Ovary (tissue), 9 donors: ENCODE results near the gene ST3GAL3. TPM values are rescaled to one million over a fixed set of nuclear protein-coding genes. Genes with fewer than 3 reads are reported as not detected.

ENCODE experiments used
- DNase-seq, 5 donors: peaks; one replicate each; pipeline ENCODE4 v3.0.0-alpha.2; 2019 to 2020
- H3K27ac ChIP-seq, 2 donors: fragments of 200-600 bp; one replicate each; pipeline versions ENCODE4 v1.5.1 to v1.8.0; 2019 to 2022
- H3K27me3 ChIP-seq: fragments of 200-600 bp; one replicate; pipeline ENCODE4 v1.8.0; 2022
- H3K36me3 ChIP-seq: fragments of 200-600 bp; sonication (generic); one replicate; pipeline ENCODE4 v1.5.1; 2019
- H3K4me1 ChIP-seq: one replicate; pipeline ENCODE4 v1.8.1; 2013; ENCODE audit warnings: mild to moderate bottlenecking, moderate library complexity; ENCODE audit not compliant: insufficient read depth
- H3K4me3 ChIP-seq: fragments of 200-600 bp; sonication (generic); one replicate; pipeline ENCODE4 v1.5.1; 2017
- H3K9me3 ChIP-seq, 2 donors: fragments of 200-600 bp in 1 of 2; sonication (generic) in 1 of 2; one replicate each; pipeline versions ENCODE4 v1.5.1 to v1.8.1; 2013 to 2019; ENCODE audit warnings: mild to moderate bottlenecking in 1 of 2, moderate library complexity in 1 of 2
- CTCF ChIP-seq, 3 donors: fragments of 450-650 bp in 2 of 3; fragments of 200-600 bp in 1 of 3; IDR thresholded peaks; one replicate each; pipeline versions ENCODE4 v1.5.1 to v1.8.0; 2016 to 2022; ENCODE audit warnings: antibody characterized with exemption in 3 of 3, mild to moderate bottlenecking in 1 of 3
- EP300 ChIP-seq: sonication (generic); formaldehyde crosslinking; IDR thresholded peaks from one replicate; pipeline ENCODE4 v1.6.1; 2017; ENCODE audit warnings: antibody characterized with exemption
- POLR2A ChIP-seq: fragments of 450-650 bp; IDR thresholded peaks from one replicate; pipeline ENCODE4 v1.6.1; 2017; ENCODE audit warnings: antibody characterized with exemption, mild to moderate bottlenecking, moderate library complexity
- WGBS, 3 donors: extraction: QIAGEN DNeasy Blood & Tissue Kit in 1 of 3; methylation state at CpG; one replicate each; pipeline versions ENCODE4 v1.1.5 to v1.1.7; 2013 to 2017; 5-methylcytosine and 5-hydroxymethylcytosine counted together
- intact Hi-C, 4 donors: fragments of 100-400 bp; cut with DNase I; formaldehyde crosslinking; loops; one replicate each; pipeline versions ENCODE4 v1.11.0 to v1.15.1; 2022 to 2023
- polyA plus RNA-seq, 2 donors: library from polyadenylated mRNA; stranded (reverse); fragments of 200-250 nt in 1 of 2; fragments of 350-450 nt in 1 of 2; fragmentation: Illumina TruSeq in 1 of 2; extraction: RNeasy Lipid Tissue Mini Kit (QIAGEN cat#74804) in 1 of 2; gene quantifications; one replicate each; pipeline ENCODE4 v1.2.3, GENCODE V29; 2013 to 2014
- total RNA-seq, 7 donors: library from RNA; depleted of rRNA in 2 of 7; stranded (reverse); fragments of >200 nt in 2 of 7; fragmentation: NEBNext Ultra II Directional in 3 of 7; extraction: Animal tissue kit (Norgen Biotek cat#: 25700) in 3 of 7; gene quantifications; one replicate each; pipeline versions ENCODE4 v1.1.0 to v1.2.4, GENCODE V29; 2016 to 2023
- donor health status: DM: no; HTN: no; CAD: no; lungs with moderate emphysema.
- donor health status: DM: no; HTN: no; CAD: no.
- donor health status: Bipolar disorder and iron deficiency.
- donor health status: DM: yes; HTN: yes; CAD: no.
- donor health status: DM: no; HTN: no; CAD: no.
- donor health status: DM: yes; HTN: yes; CAD: no.

Gene ST3GAL3
- total and polyA plus RNA-seq, 9 donors: 11.4 to 43.3 (median 27.1) TPM

GRCh38 chr1:43781574-43781973, 74.2 kb downstream of the ST3GAL3 start:
- no peak overlapping the region for H3K4me3 ChIP-seq
- TF ChIP-seq POLR2A: no peak
- no peak for TF ChIP-seq CTCF (IDR thresholded peaks at IDR 0.05)
- TF ChIP-seq EP300: no peak
- 85 to 90% (median 89%) methylated on average over 2 of the region's 2 CpGs for WGBS, 3 donors
- H3K9me3 ChIP-seq: no peaks in the 10 kb centered on the region
- intact Hi-C loops: no loop called here
- H3K4me1 ChIP-seq: peaks cover 3% of the 10 kb centered on the region
- DNase-seq: no peak
- no peaks in the 10 kb centered on the region for H3K27me3 ChIP-seq
- no peak overlapping the region for H3K27ac ChIP-seq
- H3K36me3 ChIP-seq: no peaks in the 10 kb centered on the region

DNA sequence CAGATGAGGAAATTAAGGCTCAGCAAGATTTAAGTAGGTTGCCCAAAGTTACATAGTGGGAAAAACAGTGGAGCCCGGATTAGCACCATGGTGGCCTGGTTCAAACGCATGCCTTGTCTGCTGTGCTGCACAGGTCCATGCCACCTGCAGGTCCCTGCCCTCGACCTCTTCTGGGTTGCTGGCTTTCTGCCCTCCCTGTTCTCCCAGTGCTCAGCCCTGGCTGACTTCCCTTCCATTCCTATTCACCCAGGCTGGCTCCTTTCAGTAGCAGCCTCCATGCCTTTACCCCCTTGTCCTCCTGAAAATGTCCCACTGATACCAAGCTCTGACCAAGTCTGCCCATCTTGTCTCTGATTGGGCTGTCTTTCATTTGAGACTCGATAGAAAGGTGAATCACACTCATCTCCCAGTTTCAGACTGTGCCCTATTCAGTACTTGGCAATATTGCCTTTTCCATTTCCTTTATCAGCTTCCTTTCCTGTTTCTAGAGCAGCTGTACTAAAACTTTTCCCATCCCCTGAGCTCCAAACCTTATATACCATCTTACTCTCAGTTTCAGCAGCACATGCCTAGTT, 75.8 kb downstream of the ST3GAL3 start:
- TF ChIP-seq CTCF (IDR thresholded peaks at IDR 0.05) (no peak), POLR2A (no peak), EP300 (no peak)
- WGBS, 3 donors: 89 to 91% (median 90%) methylated on average over 4 of the region's 4 CpGs
- Histone ChIP-seq H3K27ac (no peak overlapping the region), H3K4me3 (no peak overlapping the region), H3K9me3 (no peaks in the 10 kb centered on the region), H3K4me1 (peaks cover 7% of the 10 kb centered on the region), H3K36me3 (no peaks in the 10 kb centered on the region), H3K27me3 (no peaks in the 10 kb centered on the region)
- intact Hi-C loops: no loop called here
- DNase-seq: no peak

DNA sequence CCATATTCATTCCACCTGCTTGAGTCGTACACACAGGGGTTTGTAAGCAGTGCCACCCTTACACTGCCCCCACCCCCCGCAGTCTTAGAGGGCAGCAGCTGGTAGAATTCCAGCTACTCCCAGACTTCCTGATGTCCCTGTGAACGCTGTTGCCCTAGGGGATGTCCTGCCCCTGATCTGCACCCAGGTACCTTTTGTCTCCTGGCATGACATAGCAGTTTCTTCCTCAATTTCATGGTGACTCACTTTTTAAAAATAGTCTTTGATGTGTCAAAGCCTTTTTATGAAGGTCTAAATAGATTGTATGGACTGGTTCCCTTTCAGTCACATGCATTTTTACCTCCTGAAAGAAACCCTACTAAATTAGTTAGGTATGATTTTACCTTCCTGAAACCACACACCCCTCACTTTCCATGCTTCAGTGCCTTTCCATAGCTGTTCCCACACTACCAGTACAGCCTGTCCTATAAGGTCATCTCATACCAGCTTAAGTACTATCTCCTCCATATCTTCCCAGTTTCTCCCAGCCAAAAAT, 76.4 kb downstream of the ST3GAL3 start:
- DNase-seq: no peak
- WGBS, 3 donors: 86 to 90% (median 87%) methylated on average over 3 of the region's 3 CpGs
- H3K27ac ChIP-seq: no peak overlapping the region
- H3K4me1 ChIP-seq: peaks cover 7% of the 10 kb centered on the region
- no peaks in the 10 kb centered on the region for H3K27me3 ChIP-seq
- intact Hi-C loops: no loop called here
- no peak for TF ChIP-seq CTCF (IDR thresholded peaks at IDR 0.05)
- no peak for TF ChIP-seq EP300
- no peak for TF ChIP-seq POLR2A
- H3K4me3 ChIP-seq: no peak overlapping the region
- H3K36me3 ChIP-seq: no peaks in the 10 kb centered on the region
- no peaks in the 10 kb centered on the region for H3K9me3 ChIP-seq

GRCh38 chr1:43786201-43786958, 79.0 kb downstream of the ST3GAL3 start:
- H3K4me3 ChIP-seq: no peak overlapping the region
- DNase-seq: peak; percentile 22 to 52 (median 31)
- no peaks in the 10 kb centered on the region for H3K9me3 ChIP-seq
- H3K27ac ChIP-seq: no peak overlapping the region
- H3K36me3 ChIP-seq: no peaks in the 10 kb centered on the region
- 21 to 31% (median 25%) methylated on average over 13 of the region's 13 CpGs for WGBS, 3 donors
- TF ChIP-seq EP300 (no peak), POLR2A (no peak), CTCF (IDR thresholded peaks at IDR 0.05) (no peak)
- peaks cover 7% of the 10 kb centered on the region for H3K4me1 ChIP-seq
- intact Hi-C loops: no loop called here
- H3K27me3 ChIP-seq: no peaks in the 10 kb centered on the region
